HG03558 (cell line): ENCODE measurements around the gene EGFLAM.
A peak's percentile ranks its signal among the peaks of the same experiment; 100 is the strongest.

Experiments used
- ATAC-seq: cut with Tn5 transposase; IDR thresholded peaks from one replicate; pipeline ENCODE4 v1.9.1; 2021; ENCODE audit warnings: moderate number of reproducible peaks; ENCODE audit not compliant: unreplicated experiment; ENCODE audit errors: extremely low read depth

Gene EGFLAM

GRCh38 chr5:38263983-38264382 lies 5.6 kb downstream of the EGFLAM start:
- no peak for ATAC-seq

GRCh38 chr5:38265546-38266179 lies 7.3 kb downstream of the EGFLAM start:
- peak; percentile 75 for ATAC-seq

GRCh38 chr5:38267372-38267771 lies 9.0 kb downstream of the EGFLAM start:
- no peak for ATAC-seq

- ATAC-seq = no peak
These were observed 15.3 kb downstream of the EGFLAM start for GRCh38 chr5:38273626-38274025.

DNA sequence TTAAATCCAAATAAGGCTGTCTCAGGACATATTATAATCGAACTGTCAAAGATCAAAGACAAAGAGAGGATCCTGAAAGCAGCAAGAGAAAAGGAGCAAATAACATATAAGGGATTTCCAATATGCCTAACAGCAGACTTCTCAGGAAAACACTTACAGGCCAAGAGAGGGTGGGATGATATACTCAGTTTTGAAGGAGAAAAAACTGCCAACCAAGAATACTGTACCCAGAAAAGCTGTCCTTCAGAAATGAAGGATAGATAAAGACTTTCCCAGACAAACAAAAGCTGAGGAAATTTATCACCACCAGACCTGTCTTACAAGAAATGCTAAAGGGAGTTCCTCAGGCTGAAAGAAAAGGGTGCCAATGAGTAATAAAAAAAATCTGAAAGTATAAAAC lies 16.0 kb downstream of the EGFLAM start:
- ATAC-seq = no peak

DNA sequence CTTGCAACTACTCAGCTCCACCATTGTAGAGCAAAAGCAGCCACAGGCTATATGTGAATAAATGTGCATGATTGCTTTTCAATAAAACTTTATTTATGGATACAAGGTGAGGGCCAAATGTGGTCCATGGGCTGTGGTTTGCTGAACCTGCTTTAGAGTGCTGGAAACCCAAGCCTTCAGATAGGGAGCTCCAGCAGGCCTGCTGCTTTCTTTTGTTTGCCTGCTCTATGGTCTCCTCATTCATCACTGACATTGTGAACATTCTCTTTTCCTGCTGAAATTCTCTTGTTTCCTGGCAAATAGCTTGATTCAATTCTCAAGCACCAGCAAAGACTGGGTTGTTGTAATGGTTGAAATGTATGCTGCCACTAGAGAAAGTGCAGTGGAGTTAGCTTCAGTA lies 26.0 kb downstream of the EGFLAM start:
- ATAC-seq = no peak

GRCh38 chr5:38285226-38285625 lies 26.9 kb downstream of the EGFLAM start:
- ATAC-seq = no peak

DNA sequence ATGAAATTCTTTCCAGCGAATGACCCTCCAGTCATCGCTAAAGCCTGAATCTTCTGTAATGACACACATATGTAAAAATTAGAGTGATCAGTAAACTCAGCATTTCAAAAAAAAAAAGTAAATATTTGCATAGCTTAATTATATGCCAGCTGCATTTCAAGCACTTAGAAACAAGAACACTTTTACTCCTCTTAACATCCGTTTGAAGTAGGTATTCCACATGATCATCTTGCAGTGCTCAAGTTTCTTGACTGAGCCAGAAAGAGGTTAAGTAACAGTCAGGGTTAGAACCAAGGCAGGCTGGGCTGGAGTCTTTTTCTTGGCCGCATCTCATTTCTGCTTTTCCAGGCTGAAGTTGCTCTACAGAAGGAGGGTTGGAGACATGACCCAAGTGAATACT lies 27.6 kb downstream of the EGFLAM start:
- ATAC-seq = no peak

DNA sequence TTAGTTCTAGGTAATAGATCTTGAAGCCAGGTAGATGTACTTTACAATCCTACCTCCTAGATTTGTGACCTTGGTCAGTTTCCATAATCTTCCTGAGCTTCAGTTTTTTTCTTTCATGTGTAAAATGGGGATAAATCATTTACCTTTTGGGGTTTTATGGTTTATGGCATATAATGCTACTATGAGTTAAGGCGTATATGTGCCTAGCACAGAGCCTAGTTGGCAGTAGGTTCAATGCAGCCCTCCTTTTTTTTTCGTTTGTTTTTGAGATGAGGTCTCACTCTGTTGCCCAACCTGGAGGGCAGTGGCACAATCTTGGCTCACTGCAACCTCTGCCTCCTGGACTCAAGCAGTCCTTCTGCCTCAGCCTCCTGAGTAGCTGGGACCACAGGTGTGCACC lies 28.8 kb downstream of the EGFLAM start:
- ATAC-seq = no peak

- ATAC-seq = no peak
These were observed 31.1 kb downstream of the EGFLAM start for GRCh38 chr5:38289457-38289856.

GRCh38 chr5:38290028-38290653 lies 31.8 kb downstream of the EGFLAM start:
- ATAC-seq = no peak

GRCh38 chr5:38291355-38291754 lies 33.0 kb downstream of the EGFLAM start:
- ATAC-seq = no peak

DNA sequence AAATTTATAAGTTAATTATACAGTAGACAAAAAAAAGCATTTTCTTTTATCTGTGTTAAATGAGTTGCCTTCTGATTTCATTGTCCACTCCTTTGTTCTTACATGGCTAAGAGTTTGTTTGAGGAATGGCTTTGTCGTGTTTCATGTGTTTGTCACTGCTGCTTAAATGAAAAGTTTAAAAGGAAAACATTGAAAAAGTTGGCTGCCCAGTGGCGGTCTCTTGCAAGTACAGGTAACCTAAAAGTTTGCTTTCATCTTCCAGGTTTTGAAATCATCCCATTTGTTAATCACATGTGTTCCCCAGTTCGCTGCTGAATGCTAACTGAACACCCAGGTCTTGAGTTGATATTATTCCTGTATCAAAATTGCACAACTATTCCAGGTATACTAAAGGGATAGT lies 33.9 kb downstream of the EGFLAM start:
- no peak for ATAC-seq

- no peak for ATAC-seq
These were observed 37.4 kb downstream of the EGFLAM start for GRCh38 chr5:38295751-38296150.

DNA sequence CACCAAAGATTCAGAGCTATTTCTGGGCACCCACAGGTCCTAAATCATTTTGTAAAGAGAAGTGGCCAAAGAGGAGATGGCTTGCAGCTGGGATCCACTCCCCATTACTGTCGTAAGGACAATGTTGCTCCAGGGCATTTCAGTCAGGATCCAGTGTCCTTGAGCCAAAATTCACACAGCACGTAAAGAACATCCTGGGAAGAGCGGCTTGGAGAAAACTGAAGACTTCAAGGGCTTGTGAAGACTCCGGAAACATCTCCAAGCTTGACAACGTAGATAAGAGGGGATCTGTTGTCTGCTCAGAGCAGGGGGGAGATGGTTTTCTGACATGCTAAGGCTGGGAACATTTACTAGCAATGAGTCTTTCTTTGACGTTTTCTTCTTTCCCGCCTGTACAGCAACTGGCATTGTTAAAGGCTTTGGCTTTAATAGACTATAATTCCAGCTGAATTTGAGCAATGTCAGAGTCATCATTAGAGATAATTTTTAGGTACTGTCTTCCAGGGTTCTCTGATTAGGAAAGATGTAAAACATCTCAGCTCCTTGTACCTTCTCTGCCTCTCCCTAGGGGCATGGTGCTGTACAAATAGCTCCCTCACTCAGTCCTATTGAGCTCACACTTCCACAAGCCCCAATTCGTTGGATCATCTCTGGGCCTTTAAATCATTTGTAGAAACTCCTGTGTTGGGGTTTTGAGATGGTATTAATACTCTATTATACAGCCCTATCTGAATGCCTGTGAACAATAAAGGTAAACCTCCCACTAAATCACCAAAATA lies 39.7 kb downstream of the EGFLAM start:
- no peak for ATAC-seq

- ATAC-seq = no peak
These were observed 41.2 kb downstream of the EGFLAM start for GRCh38 chr5:38299585-38299984.

- ATAC-seq = no peak
These were observed 46.8 kb downstream of the EGFLAM start for GRCh38 chr5:38305148-38305547.

GRCh38 chr5:38307845-38308244 lies 49.5 kb downstream of the EGFLAM start:
- ATAC-seq = no peak

- ATAC-seq = no peak
These were observed 58.3 kb downstream of the EGFLAM start for GRCh38 chr5:38316544-38317224.

- ATAC-seq = no peak
These were observed 59.5 kb downstream of the EGFLAM start for GRCh38 chr5:38317868-38318267.

- ATAC-seq = no peak
These were observed 61.1 kb downstream of the EGFLAM start for GRCh38 chr5:38319491-38319890.
